NCI-H345 treated with DMSO at 0.1 percent for 48 hours (cell line): ENCODE data around the gene GAGE12C.
"Not testable (repeated sequence)": the region's sequence is repeated elsewhere in the genome, so short reads cannot be mapped to it uniquely, and the experiment has no call there.

ENCODE experiments used
- DNase-seq: peaks from one replicate; lab custom pipeline; 2025; ENCODE audit not compliant: unreplicated experiment; lab: John Stamatoyannopoulos, UW

GAGE12C gene

GRCh38 chrX:49531877-49532276 lies at the start of gene GAGE12C:
Gene GAGE12C (plus strand): TSS chrX:49532177. CDS start chrX:49533332, 1,155 bp downstream.
- not testable (repeated sequence) for DNase-seq

GRCh38 chrX:49541433-49541832 lies 9.5 kb downstream of the GAGE12C start, which contains the start of gene GAGE12D:
Gene GAGE12D (plus strand): TSS chrX:49541733. CDS start chrX:49542888, 1,155 bp downstream.
- DNase-seq: not testable (repeated sequence)

- DNase-seq: not testable (repeated sequence)
Measured at GRCh38 chrX:49550989-49551388, 19.0 kb downstream of the GAGE12C start, which contains the start of gene GAGE12E. Gene GAGE12E (plus strand): TSS chrX:49551289. CDS start chrX:49552444, 1,155 bp downstream.

GRCh38 chrX:49560542-49560941 lies 28.6 kb downstream of the GAGE12C start, which contains the start of gene GAGE12F:
Gene GAGE12F (plus strand): TSS chrX:49560842. CDS start chrX:49561997, 1,155 bp downstream.
- DNase-seq: not testable (repeated sequence)

- not testable (repeated sequence) for DNase-seq
Measured at GRCh38 chrX:49568728-49569127, 36.8 kb downstream of the GAGE12C start.

DNA sequence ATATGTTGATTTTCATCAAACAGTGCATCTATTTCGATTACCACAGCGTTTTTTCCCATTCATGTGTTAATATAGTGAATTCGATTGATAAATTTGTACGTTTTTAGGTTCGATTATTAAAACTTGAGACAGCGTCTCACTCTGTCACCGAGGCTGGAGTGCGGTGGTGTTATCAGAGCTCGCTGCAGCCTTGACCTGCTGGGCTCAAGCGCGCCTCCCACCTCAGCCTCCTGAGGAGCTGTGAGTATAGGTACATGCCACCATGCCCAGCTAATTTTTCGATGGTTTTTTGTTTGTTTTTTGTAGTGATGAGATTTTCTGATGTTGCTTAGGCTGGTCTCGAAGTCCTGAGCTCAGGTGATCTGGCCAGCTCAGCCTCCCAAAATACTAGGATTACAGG lies 37.2 kb downstream of the GAGE12C start:
- not testable (repeated sequence) for DNase-seq

GRCh38 chrX:49570100-49570499 lies 38.1 kb downstream of the GAGE12C start, which contains the start of gene GAGE12G:
Gene GAGE12G (plus strand): TSS chrX:49570400. CDS start chrX:49571555, 1,155 bp downstream.
- not testable (repeated sequence) for DNase-seq

DNA sequence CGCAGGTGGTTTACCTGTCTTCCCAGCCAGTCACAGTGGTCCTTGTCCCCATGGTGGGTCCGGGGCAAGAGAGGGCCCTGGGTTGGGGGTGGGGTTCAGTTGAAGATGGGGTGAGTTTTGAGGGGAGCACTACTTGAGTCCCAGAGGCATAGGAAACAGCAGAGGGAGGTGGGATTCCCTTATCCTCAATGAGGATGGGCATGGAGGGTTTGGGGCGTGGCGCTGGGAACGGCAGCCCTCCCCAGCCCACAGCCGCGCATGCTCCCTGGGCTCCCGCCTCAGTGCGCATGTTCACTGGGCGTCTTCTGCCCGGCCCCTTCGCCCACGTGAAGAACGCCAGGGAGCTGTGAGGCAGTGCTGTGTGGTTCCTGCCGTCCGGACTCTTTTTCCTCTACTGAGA lies 47.7 kb downstream of the GAGE12C start, which contains the start of gene GAGE12H:
Gene GAGE12H (plus strand): TSS at position 301 of the 400 bp plus-strand sequence. CDS start 1,155 bp downstream, outside the sequence.
- not testable (repeated sequence) for DNase-seq
